ENCODE measurements around the gene NT5DC4. TPM values are rescaled to one million over a fixed set of nuclear protein-coding genes. Genes with fewer than 3 reads are reported as not detected.
A peak's percentile ranks its signal among the peaks of the same experiment; 100 is the strongest.

Gene NT5DC4
- total RNA-seq, 1 experiment from 2014 or later = not detected

- Histone ChIP-seq H3K4me1 (ENCODE audit: control insufficient read depth, insufficient read depth, low read length) (peaks cover 23% of the 10 kb centered on the region), H3K4me3 (ENCODE audit: low read depth in 2 of 2, low read length in 2 of 2) (no peak overlapping the region), H3K27ac (ENCODE audit: low read length) (peak overlapping the region; percentile 45; the same call in 1 of the 2 replicates), H3K9me3 (ENCODE audit: control insufficient read depth, insufficient read depth, low read depth, low read length) (no peaks in the 10 kb centered on the region), H3K36me3 (ENCODE audit: control insufficient read depth, insufficient read depth, low read length) (no peaks in the 10 kb centered on the region), H3K27me3 (ENCODE audit: control insufficient read depth, insufficient read depth, low read length) (no peaks in the 10 kb centered on the region)
- TF ChIP-seq CTCF (IDR thresholded peaks at IDR 0.05) (no peak), TCF7L2 (IDR thresholded peaks at IDR 0.05; ENCODE audit: low read depth, low read length) (no peak), SIN3A (IDR thresholded peaks at IDR 0.05; ENCODE audit: borderline replicate concordance, insufficient read depth, low read depth, low read length) (no peak), POLR2AphosphoS5 (IDR thresholded peaks at IDR 0.05; ENCODE audit: low read depth, low read length) (no peak), REST (IDR thresholded peaks at IDR 0.05; ENCODE audit: insufficient read depth in 1 of 2, low read depth in 2 of 2, low read length in 1 of 2) (no peak)
- DNase-seq (ENCODE audit: low read depth, low spot score) (no peak), ATAC-seq (no peak)
- BruUV-seq (replicated peaks) = no TSS peak
- intact Hi-C loops (cut with micrococcal nuclease; ENCODE audit: unreplicated experiment) = no loop called here
- ChIA-PET CTCF (interaction anchor here (1.2 kb wide), 1 partner anchor 93 kb away, joined by 5 read pairs; no protein-coding TSS in a partner anchor), POLR2A (interaction anchor here (0.5 kb wide), 1 partner anchor 61 kb away, joined by 5 read pairs; no protein-coding TSS in a partner anchor)
- in situ Hi-C loops (cut with HindIII; ENCODE audit: low pct_unique_long_range_greater_than_20kb, low sequenced_read_pairs) = no loop called here
Observed at GRCh38 chr2:112692918-112693317, 27.9 kb upstream of the NT5DC4 start.

- Histone ChIP-seq H3K27ac (ENCODE audit: low read length) (peak overlapping the region; percentile 26; the same call in 1 of the 2 replicates), H3K27me3 (ENCODE audit: control insufficient read depth, insufficient read depth, low read length) (no peaks in the 10 kb centered on the region), H3K36me3 (ENCODE audit: control insufficient read depth, insufficient read depth, low read length) (no peaks in the 10 kb centered on the region), H3K4me1 (ENCODE audit: control insufficient read depth, insufficient read depth, low read length) (peaks cover 23% of the 10 kb centered on the region), H3K9me3 (ENCODE audit: control insufficient read depth, insufficient read depth, low read depth, low read length) (no peaks in the 10 kb centered on the region), H3K4me3 (ENCODE audit: low read depth in 2 of 2, low read length in 2 of 2) (no peak overlapping the region)
- intact Hi-C loops (cut with micrococcal nuclease; ENCODE audit: unreplicated experiment) = no loop called here
- in situ Hi-C loops (cut with HindIII; ENCODE audit: low pct_unique_long_range_greater_than_20kb, low sequenced_read_pairs) = no loop called here
- TF ChIP-seq CTCF (IDR thresholded peaks at IDR 0.05) = no peak
- no peak for TF ChIP-seq REST (IDR thresholded peaks at IDR 0.05; ENCODE audit: insufficient read depth in 1 of 2, low read depth in 2 of 2, low read length in 1 of 2)
- TF ChIP-seq SIN3A (IDR thresholded peaks at IDR 0.05; ENCODE audit: borderline replicate concordance, insufficient read depth, low read depth, low read length) = no peak
- no peak for TF ChIP-seq POLR2AphosphoS5 (IDR thresholded peaks at IDR 0.05; ENCODE audit: low read depth, low read length)
- DNase-seq (ENCODE audit: low read depth, low spot score) (no peak), ATAC-seq (no peak)
- no TSS peak for BruUV-seq (replicated peaks)
- ChIA-PET CTCF (no interaction called here), POLR2A (no interaction called here)
Observed at GRCh38 chr2:112693596-112693995, 27.2 kb upstream of the NT5DC4 start.

Data from Panc1 (cell line).